ENCODE results near the gene NR3C1. TPM values are rescaled to one million over a fixed set of nuclear protein-coding genes. Genes with fewer than 3 reads are reported as not detected.
A peak's percentile ranks its signal among the peaks of the same experiment; 100 is the strongest.
"Not testable (repeated sequence)": the region's sequence is repeated elsewhere in the genome, so short reads cannot be mapped to it uniquely, and the experiment has no call there.

NR3C1 gene
- total RNA-seq, 2 donors from 2014 or later: 166 to 182 TPM

DNA sequence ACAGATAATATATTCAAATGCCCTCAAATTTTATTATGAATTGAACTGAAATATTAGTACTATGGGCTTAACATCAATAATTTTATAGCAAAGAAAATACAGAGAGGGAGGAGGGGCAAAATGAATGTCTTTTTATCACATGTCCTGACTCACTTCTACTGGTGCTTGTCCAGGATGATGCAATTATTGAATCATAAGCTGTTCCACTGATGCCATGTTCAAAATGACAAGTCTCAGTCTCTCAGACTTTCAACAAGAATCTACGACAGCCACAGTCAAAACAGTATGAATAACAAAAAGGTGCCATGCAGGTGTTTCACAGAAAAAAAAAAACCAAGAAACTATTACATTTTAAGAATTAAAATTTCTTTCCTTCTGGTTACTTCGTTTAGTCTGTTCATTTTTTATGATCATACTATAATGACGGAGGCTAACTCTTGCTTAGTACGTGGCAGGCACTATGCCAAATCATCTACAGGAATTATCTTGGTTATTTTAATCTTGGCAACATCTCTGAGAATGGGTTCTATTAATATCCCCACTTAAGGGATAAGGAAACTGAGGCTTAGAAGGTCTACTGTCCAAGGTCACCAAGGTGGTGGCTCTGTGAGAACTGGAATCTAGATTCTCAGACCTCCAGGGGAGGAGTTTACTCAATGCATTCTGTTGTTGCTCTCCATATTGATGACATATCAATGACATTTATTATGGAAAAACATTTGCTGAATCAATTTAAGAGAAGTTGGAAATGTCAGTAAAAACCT is 61.5 kb downstream of the NR3C1 start:
- ATAC-seq (peak; percentile 79 to 84), DNase-seq (ENCODE audit: low spot score) (no peak)
- Mint-ChIP-seq H3K27me3 (no peaks in the 10 kb centered on the region), H3K9me3 (no peaks in the 10 kb centered on the region), H3K27ac (peak overlapping the region; percentile 46 to 62), H3K36me3 (peaks cover 8% of the 10 kb centered on the region), H3K4me1 (ENCODE audit: low read depth in 2 of 2) (peaks cover 40 to 43% of the 10 kb centered on the region in 2 donors), H3K4me3 (no peak overlapping the region)

GRCh38 chr5:143340891-143341685 is 62.4 kb downstream of the NR3C1 start:
- Mint-ChIP-seq H3K27me3 (no peaks in the 10 kb centered on the region), H3K27ac (peak overlapping the region; percentile 46 to 62), H3K4me3 (peak overlapping the region; percentile 18), H3K36me3 (peaks cover 10% of the 10 kb centered on the region), H3K9me3 (no peaks in the 10 kb centered on the region), H3K4me1 (ENCODE audit: low read depth in 2 of 2) (peaks cover 43 to 44% of the 10 kb centered on the region in 2 donors)
- ATAC-seq: no peak
- DNase-seq (ENCODE audit: low spot score): no peak

DNA sequence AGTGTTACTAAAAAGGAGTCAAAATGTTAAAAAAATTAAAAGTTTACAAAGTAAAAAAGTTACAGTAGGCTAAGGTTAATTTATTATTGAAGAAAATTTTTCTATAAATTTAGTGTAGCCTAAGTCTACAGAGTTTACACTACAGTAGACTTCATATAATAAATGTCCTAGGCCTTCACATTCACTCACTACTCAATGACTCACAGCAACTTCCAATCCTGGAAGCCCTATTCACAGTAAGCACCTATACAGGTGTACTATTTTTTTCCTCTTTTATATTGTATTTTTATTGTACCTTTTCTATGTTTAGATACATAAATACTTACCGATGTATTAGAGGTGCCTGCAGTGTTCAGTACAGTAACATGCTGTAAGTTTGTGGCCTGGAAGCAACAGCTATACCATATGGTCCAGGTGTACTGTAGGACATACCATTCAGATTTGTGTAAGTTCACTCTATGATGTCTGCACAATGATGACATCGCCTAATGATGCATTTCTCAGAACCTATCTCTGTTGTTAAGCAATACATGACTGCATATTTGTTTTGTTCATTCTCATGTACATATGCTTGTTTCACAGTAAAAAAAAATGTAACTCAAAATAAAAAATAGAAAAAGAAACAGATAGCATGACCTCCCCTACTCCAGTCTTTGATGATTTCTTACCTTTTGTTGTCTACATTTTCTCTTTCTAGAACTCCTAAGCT is 64.7 kb downstream of the NR3C1 start:
- no peak overlapping the region for H3K4me3 Mint-ChIP-seq

GRCh38 chr5:143337946-143338345 is 65.5 kb downstream of the NR3C1 start:
- H3K36me3 Mint-ChIP-seq: peaks cover 21% of the 10 kb centered on the region
- no peaks in the 10 kb centered on the region for H3K27me3 Mint-ChIP-seq
- H3K4me3 Mint-ChIP-seq: no peak overlapping the region
- peaks cover 46 to 53% of the 10 kb centered on the region in 2 donors for H3K4me1 Mint-ChIP-seq (ENCODE audit: low read depth in 2 of 2)
- DNase-seq (ENCODE audit: low spot score): no peak
- H3K9me3 Mint-ChIP-seq: no peaks in the 10 kb centered on the region
- no peak overlapping the region for H3K27ac Mint-ChIP-seq
- no peak for ATAC-seq

More for the DNA sequence above, 64.7 kb downstream of the NR3C1 start:
- DNase-seq (ENCODE audit: low spot score) (no peak), ATAC-seq (peak; percentile 29 to 64)
- Mint-ChIP-seq H3K36me3 (peaks cover 17% of the 10 kb centered on the region), H3K27me3 (no peaks in the 10 kb centered on the region), H3K9me3 (no peaks in the 10 kb centered on the region), H3K4me1 (ENCODE audit: low read depth in 2 of 2) (peaks cover 51 to 53% of the 10 kb centered on the region in 2 donors), H3K27ac (peak overlapping the region; percentile 40 to 62)

- Mint-ChIP-seq H3K36me3 (peaks cover 22% of the 10 kb centered on the region), H3K27ac (no peak overlapping the region), H3K27me3 (no peaks in the 10 kb centered on the region), H3K4me3 (no peak overlapping the region), H3K9me3 (no peaks in the 10 kb centered on the region), H3K4me1 (ENCODE audit: low read depth in 2 of 2) (peaks cover 36 to 40% of the 10 kb centered on the region in 2 donors)
- ATAC-seq (no peak), DNase-seq (ENCODE audit: low spot score) (no peak)
Observed at GRCh38 chr5:143336485-143336884, 67.0 kb downstream of the NR3C1 start.

DNA sequence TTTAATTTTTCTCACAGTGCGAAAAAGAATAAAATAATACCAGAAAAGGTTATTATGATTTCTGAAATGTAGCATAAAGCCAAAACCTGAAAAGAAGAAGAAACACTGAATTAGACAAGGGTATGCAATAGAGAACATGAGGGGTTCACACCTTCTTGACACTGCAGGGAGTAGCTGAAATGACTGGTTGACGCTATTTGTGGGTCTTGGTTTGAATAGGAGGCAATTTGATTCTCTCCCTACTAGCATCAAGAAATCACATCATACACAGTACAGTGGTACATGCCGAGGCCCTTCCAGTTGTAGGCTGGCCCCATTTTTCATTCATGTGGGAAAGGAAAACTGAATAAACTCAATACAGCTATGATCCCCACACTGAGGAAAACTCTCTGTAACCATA is 68.6 kb downstream of the NR3C1 start:
- Mint-ChIP-seq H3K9me3 (no peaks in the 10 kb centered on the region), H3K4me3 (no peak overlapping the region), H3K27ac (peak overlapping the region in 1 of 2 donors; percentile 53), H3K4me1 (ENCODE audit: low read depth in 2 of 2) (peaks cover 38 to 43% of the 10 kb centered on the region in 2 donors), H3K27me3 (no peaks in the 10 kb centered on the region), H3K36me3 (peaks cover 28% of the 10 kb centered on the region)
- DNase-seq (ENCODE audit: low spot score) (no peak), ATAC-seq (peak; percentile 55 to 90)

DNA sequence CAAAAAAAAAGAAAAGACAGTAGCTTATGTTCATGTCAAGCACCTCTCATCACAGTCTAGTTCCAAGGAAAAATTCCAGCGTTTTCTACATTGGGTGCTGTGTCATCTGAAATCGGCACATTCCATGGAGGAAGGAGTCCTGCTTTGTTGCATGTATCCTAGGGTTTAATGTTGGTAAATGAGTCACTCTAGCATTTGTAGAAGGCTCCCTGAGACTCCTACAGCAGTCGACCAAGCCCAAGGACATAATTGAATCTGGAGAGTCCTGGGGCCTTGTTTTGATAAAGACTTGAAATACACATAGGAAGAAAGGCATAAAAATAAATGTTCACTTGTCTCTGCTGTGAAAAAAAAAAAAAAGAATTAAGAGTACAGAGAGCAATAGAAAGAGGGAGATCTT is 69.1 kb downstream of the NR3C1 start:
- ATAC-seq; H3K4me3 Mint-ChIP-seq; H3K27me3 Mint-ChIP-seq; H3K9me3 Mint-ChIP-seq; DNase-seq (ENCODE audit: low spot score): not testable (repeated sequence)
- H3K4me1 Mint-ChIP-seq (ENCODE audit: low read depth in 2 of 2): peaks cover 34 to 38% of the 10 kb centered on the region in 2 donors
- H3K36me3 Mint-ChIP-seq: peaks cover 24% of the 10 kb centered on the region
- H3K27ac Mint-ChIP-seq: peak overlapping the region in 1 of 2 donors; percentile 53

DNA sequence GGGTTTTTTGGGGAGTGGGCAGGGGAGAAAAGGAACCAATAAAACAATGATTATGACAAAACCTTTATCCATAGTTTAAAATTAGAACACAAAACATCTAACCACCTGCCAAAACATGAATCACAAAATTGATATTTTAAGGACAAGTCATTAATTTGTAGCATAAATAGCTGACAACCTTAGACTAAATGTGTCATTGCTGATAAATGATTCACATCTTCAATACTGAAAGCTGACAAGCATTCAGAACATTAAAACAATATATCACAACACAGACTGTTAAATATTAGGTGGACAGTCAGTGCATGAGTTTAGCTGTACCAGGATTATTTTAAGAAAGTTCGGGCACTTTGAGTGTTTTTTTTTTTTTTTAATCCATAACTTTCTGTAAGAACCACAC is 71.5 kb downstream of the NR3C1 start:
- Mint-ChIP-seq H3K27ac (no peak overlapping the region), H3K36me3 (peaks cover 36% of the 10 kb centered on the region), H3K9me3 (peaks cover 7% of the 10 kb centered on the region), H3K4me1 (ENCODE audit: low read depth in 2 of 2) (peaks cover 51 to 55% of the 10 kb centered on the region in 2 donors), H3K4me3 (no peak overlapping the region), H3K27me3 (no peaks in the 10 kb centered on the region)
- DNase-seq (ENCODE audit: low spot score) (no peak), ATAC-seq (no peak)

DNA sequence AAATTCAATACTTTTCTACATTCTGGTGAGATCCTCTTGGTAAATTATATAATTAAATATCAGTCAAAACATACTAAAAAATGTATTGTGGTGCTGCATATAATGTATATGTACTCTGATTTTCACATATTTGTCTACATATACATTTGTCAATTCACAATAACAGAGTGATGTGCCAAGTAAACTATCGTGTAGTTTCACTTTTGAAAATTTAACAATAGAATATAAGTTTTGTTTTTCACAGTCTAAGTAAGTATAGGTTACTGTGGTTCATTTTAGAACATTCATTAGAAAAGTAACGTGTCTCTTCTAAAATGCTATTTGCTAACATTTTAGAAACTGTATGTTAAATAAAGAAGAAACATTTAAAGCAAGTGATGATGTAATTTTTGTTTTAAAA is 73.6 kb downstream of the NR3C1 start:
- Mint-ChIP-seq H3K36me3 (peaks cover 36% of the 10 kb centered on the region), H3K27ac (no peak overlapping the region), H3K4me3 (no peak overlapping the region), H3K4me1 (ENCODE audit: low read depth in 2 of 2) (peaks cover 44 to 46% of the 10 kb centered on the region in 2 donors), H3K27me3 (no peaks in the 10 kb centered on the region), H3K9me3 (peaks cover 7% of the 10 kb centered on the region)
- DNase-seq (ENCODE audit: low spot score) (no peak), ATAC-seq (no peak)

GRCh38 chr5:143328589-143329220 is 74.8 kb downstream of the NR3C1 start:
- H3K27me3 Mint-ChIP-seq: no peaks in the 10 kb centered on the region
- no peak for ATAC-seq
- H3K4me1 Mint-ChIP-seq (ENCODE audit: low read depth in 2 of 2): peaks cover 47 to 51% of the 10 kb centered on the region in 2 donors
- no peak for DNase-seq (ENCODE audit: low spot score)
- H3K4me3 Mint-ChIP-seq: peak overlapping the region; percentile 34
- peaks cover 36% of the 10 kb centered on the region for H3K36me3 Mint-ChIP-seq
- H3K27ac Mint-ChIP-seq: peak overlapping the region in 1 of 2 donors; percentile 11
- H3K9me3 Mint-ChIP-seq: peaks cover 7% of the 10 kb centered on the region

- H3K27me3 Mint-ChIP-seq; ATAC-seq; H3K4me3 Mint-ChIP-seq; DNase-seq (ENCODE audit: low spot score); H3K9me3 Mint-ChIP-seq: not testable (repeated sequence)
- Mint-ChIP-seq H3K36me3 (peaks cover 31% of the 10 kb centered on the region), H3K27ac (peak overlapping the region in 1 of 2 donors; percentile 38), H3K4me1 (ENCODE audit: low read depth in 2 of 2) (peaks cover 68 to 71% of the 10 kb centered on the region in 2 donors)
Observed at GRCh38 chr5:143325086-143325485, 78.4 kb downstream of the NR3C1 start.

DNA sequence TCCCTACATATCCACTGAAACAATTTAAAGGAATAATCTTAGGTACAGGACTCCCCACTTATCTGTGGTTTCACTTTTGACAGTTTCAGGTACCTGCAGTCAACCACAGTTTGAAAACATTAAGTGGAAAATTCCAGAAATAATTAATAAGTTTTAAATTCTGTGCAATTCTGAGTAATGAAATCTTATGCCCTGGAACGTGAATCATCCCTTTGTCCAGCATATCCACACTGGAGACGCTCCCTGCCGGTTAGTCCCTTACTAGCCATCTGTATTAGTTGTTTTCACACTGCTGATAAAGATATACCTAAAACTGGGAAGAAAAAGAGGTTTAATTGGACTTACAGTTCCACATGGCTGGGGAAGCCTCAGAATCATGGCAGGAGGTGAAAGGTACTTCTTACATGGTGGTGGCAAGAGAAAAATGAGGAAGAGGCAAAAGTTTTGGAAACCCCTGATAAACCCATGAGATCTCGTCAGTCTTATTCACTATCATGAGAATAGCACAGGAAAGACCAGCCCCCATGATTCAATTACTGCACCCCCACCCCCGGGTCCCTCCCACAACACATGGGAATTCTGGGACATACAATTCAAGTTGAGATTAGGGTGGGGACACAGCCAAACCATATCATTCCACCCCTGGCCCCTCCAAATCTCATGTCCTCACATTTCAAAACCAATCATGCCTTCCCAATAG is 80.4 kb downstream of the NR3C1 start:
- not testable (repeated sequence) for H3K27me3 Mint-ChIP-seq; H3K4me3 Mint-ChIP-seq; DNase-seq (ENCODE audit: low spot score); ATAC-seq; H3K9me3 Mint-ChIP-seq
- H3K4me1 Mint-ChIP-seq (ENCODE audit: low read depth in 2 of 2): peaks cover 68 to 69% of the 10 kb centered on the region in 2 donors
- H3K36me3 Mint-ChIP-seq: peaks cover 20% of the 10 kb centered on the region
- peak overlapping the region in 1 of 2 donors; percentile 21 for H3K27ac Mint-ChIP-seq

GRCh38 chr5:143322176-143322575 is 81.3 kb downstream of the NR3C1 start:
- DNase-seq (ENCODE audit: low spot score) (no peak), ATAC-seq (peak; percentile 66 to 73)
- H3K9me3 Mint-ChIP-seq: no peaks in the 10 kb centered on the region
- H3K4me1 Mint-ChIP-seq (ENCODE audit: low read depth in 2 of 2): peaks cover 65 to 67% of the 10 kb centered on the region in 2 donors
- H3K27me3 Mint-ChIP-seq: no peaks in the 10 kb centered on the region
- peak overlapping the region in 1 of 2 donors; percentile 21 for H3K27ac Mint-ChIP-seq
- H3K36me3 Mint-ChIP-seq: peaks cover 17% of the 10 kb centered on the region
- H3K4me3 Mint-ChIP-seq: no peak overlapping the region

Measured in natural killer cell treated with Interleukin-12 subunit alpha and Interleukin-12 subunit beta and Interleukin-15 and Interleukin-18, amount 100 ng/mL, for 72 hours (primary cell).